Natural killer cell (primary cell): ENCODE results near the gene NEGR1. TPM values are rescaled to one million over a fixed set of nuclear protein-coding genes. Genes with fewer than 3 reads are reported as not detected.

ENCODE experiments used
- ATAC-seq, 3 donors: fragments of 150-1000 bp in 2 of 3; fragments of 200-7000 bp in 1 of 3; cut with Tn5 transposase; 1 replicate in 1 of 3; 2 replicates in 2 of 3; pipeline ENCODE4 v1.10.0; 2021; ENCODE audit warnings: mild to moderate bottlenecking in 2 of 3, moderate library complexity in 2 of 3
- DNase-seq, 2 donors: peaks; one replicate each; pipeline versions ENCODE4 v3.0.0 to v3.0.0-alpha.2; 2013 to 2021; ENCODE audit warnings: mixed read lengths in 1 of 2
- H3K27ac ChIP-seq: one replicate; pipeline ENCODE4 v1.5.1; 2013; ENCODE audit warnings: mild to moderate bottlenecking, low read length
- H3K27me3 ChIP-seq: one replicate; pipeline ENCODE4 v1.6.1; 2013; ENCODE audit warnings: low read length; ENCODE audit not compliant: control insufficient read depth, insufficient read depth
- H3K36me3 ChIP-seq: one replicate; pipeline ENCODE4 v1.6.1; 2013; ENCODE audit warnings: low read length; ENCODE audit not compliant: control insufficient read depth, insufficient read depth
- H3K4me1 ChIP-seq: one replicate; pipeline ENCODE4 v1.6.1; 2013; ENCODE audit warnings: low read length; ENCODE audit not compliant: control insufficient read depth, insufficient read depth
- H3K4me3 ChIP-seq: one replicate; pipeline ENCODE4 v1.5.1; 2013; ENCODE audit warnings: low read length
- H3K9me3 ChIP-seq: one replicate; pipeline ENCODE4 v1.6.1; 2013; ENCODE audit warnings: low read length; ENCODE audit not compliant: control insufficient read depth, insufficient read depth
- H3K27ac Mint-ChIP-seq, 2 donors: one replicate each; pipeline ENCODE4 v1.8.0; 2022; ENCODE audit warnings: mild to moderate bottlenecking in 2 of 2, mixed read lengths in 2 of 2, moderate library complexity in 1 of 2
- H3K27me3 Mint-ChIP-seq, 2 donors: one replicate each; pipeline ENCODE4 v1.8.0; 2022; ENCODE audit warnings: low read depth in 2 of 2, mixed read lengths in 2 of 2
- H3K36me3 Mint-ChIP-seq: one replicate; pipeline ENCODE4 v1.8.0; 2022; ENCODE audit warnings: mixed read lengths
- H3K4me1 Mint-ChIP-seq, 2 donors: one replicate each; pipeline ENCODE4 v1.8.0; 2022; ENCODE audit warnings: mixed read lengths in 2 of 2
- H3K4me3 Mint-ChIP-seq: one replicate; pipeline ENCODE4 v1.8.0; 2022; ENCODE audit warnings: mild to moderate bottlenecking, moderate library complexity, mixed read lengths
- H3K9me3 Mint-ChIP-seq, 2 donors: one replicate each; pipeline ENCODE4 v1.8.0; 2022; ENCODE audit warnings: mixed read lengths in 2 of 2
- CTCF ChIP-seq: fragments of 200-600 bp; IDR thresholded peaks from one replicate; pipeline ENCODE4 v1.8.0; 2022; ENCODE audit warnings: antibody characterized with exemption
- WGBS: methylation state at CpG from one replicate; pipeline ENCODE4 v1.1.7; 2013; ENCODE audit warnings: missing lambda C conversion rate; ENCODE audit not compliant: insufficient coverage; 5-methylcytosine and 5-hydroxymethylcytosine counted together
- intact Hi-C: fragments of 100-400 bp; cut with micrococcal nuclease; formaldehyde crosslinking; loops from one replicate; pipeline ENCODE4 v1.14.2; 2022
- total RNA-seq, 4 donors: library from RNA; stranded (reverse); fragments of 120-200 nt in 1 of 4; gene quantifications; one replicate each; pipeline versions ENCODE4 v1.2.3 to v1.2.4, GENCODE V29; 2013 to 2022

Gene NEGR1
- total RNA-seq, 3 donors from 2014 or later (not counting 1 experiment from before 2014, with no cell fraction given): 0.55 to 1.3 TPM; not detected in 1

DNA sequence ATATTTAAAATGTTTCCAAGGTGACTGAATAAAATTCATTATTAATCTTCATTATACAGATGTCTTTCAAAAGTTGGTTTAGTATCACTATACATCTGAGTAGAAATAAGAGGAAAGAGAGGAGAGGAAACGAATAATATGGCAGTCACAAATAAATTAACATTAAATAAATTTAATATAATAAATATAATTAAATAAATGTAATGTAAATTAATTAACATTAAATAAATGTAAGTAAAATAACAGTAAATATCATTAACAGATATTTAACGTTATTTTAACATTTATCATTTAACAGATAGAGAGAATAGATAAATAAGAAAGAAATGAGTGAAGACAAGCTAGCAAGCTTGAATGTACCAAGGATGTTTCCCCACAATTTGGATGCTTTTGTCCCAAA, 592.7 kb downstream of the NEGR1 start:
- H3K4me1 Mint-ChIP-seq: no peaks in the 10 kb centered on the region
- no peak for DNase-seq
- Histone ChIP-seq H3K36me3 (no peaks in the 10 kb centered on the region), H3K9me3 (no peaks in the 10 kb centered on the region), H3K27ac (no peak overlapping the region), H3K4me3 (no peak overlapping the region), H3K4me1 (no peaks in the 10 kb centered on the region), H3K27me3 (no peaks in the 10 kb centered on the region)
- intact Hi-C loops: no loop called here
- no peaks in the 10 kb centered on the region for H3K36me3 Mint-ChIP-seq
- H3K9me3 Mint-ChIP-seq: peaks cover 2 to 8% of the 10 kb centered on the region in 2 donors
- H3K27ac Mint-ChIP-seq: no peak overlapping the region
- no peak overlapping the region for H3K4me3 Mint-ChIP-seq
- no CpG with 5 or more reads among the region's 2 CpGs for WGBS
- no peak for ATAC-seq
- no peaks in the 10 kb centered on the region for H3K27me3 Mint-ChIP-seq
- no peak for TF ChIP-seq CTCF

DNA sequence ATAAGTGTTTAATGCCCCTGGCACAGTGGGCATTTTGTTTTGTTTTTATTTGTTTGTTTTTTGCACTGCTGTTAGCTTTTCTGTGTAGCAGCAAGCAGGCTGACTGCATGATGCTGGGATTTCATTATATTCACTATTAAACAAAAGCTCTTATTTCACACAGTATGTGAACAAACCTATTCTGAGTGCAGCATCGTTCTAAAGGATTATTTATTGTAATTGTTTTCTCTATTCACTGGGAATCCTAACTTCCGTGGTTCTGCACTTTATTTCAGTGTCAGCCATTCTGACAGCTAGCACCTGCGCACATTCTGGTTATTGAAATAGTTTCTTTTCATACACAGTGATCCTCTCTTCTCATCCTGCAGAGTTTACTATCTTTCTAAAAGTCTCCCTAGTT, 595.0 kb downstream of the NEGR1 start:
- ATAC-seq (no peak), DNase-seq (no peak)
- H3K36me3 ChIP-seq: no peaks in the 10 kb centered on the region
- Mint-ChIP-seq H3K27me3 (no peaks in the 10 kb centered on the region), H3K4me1 (no peaks in the 10 kb centered on the region), H3K27ac (no peak overlapping the region), H3K9me3 (peaks cover 4 to 8% of the 10 kb centered on the region in 2 donors), H3K36me3 (no peaks in the 10 kb centered on the region), H3K4me3 (no peak overlapping the region)
- no peaks in the 10 kb centered on the region for H3K27me3 ChIP-seq
- H3K27ac ChIP-seq: no peak overlapping the region
- no peaks in the 10 kb centered on the region for H3K4me1 ChIP-seq
- no peaks in the 10 kb centered on the region for H3K9me3 ChIP-seq
- intact Hi-C loops: no loop called here
- 86% methylated on average over 3 of the region's 3 CpGs for WGBS
- TF ChIP-seq CTCF: no peak
- no peak overlapping the region for H3K4me3 ChIP-seq

DNA sequence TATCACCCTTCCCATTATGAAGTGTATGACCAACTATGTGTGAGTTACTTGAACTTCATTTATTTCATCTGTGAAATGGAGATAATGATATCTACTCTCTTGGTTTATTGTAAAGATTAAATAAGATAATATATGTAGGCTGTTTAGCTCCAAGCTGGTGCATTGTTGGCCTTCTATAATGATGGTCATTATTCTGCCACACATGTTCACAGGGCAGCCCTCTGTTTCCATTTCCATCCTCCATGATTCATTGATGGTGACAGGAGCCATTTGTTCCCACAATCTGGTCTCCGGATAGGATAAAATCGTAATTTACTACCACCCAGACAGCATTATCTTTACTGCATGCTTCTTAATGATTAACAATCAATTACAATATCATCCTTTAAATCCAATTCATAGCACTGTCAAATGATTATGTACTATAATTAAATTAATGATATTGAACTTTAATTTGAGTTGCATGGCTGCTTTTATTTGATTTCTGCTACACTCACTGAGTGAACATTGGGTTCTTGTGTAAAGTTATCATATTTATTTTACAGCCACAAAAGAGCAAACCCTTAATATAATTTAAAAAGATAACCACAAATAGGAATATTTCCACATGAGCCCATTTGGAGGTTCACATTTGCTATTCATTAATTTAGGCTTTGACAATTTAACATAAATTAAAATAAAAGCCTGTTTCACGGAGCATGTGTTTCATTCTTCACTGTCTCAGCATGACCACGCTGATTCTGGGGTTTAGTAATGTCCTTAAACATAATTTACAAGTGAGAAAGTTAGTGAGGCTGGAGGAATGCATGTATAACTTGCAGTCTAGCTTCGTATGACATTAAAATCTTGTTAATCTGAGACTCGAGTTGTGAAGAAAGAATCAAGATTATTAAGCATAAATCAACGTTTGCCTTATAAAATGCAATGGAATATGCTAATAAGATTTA, 605.1 kb downstream of the NEGR1 start:
- H3K4me1 Mint-ChIP-seq: no peaks in the 10 kb centered on the region
- intact Hi-C loops: no loop called here
- Histone ChIP-seq H3K27ac (no peak overlapping the region), H3K36me3 (no peaks in the 10 kb centered on the region), H3K4me1 (no peaks in the 10 kb centered on the region), H3K4me3 (no peak overlapping the region), H3K9me3 (peaks cover 3% of the 10 kb centered on the region), H3K27me3 (no peaks in the 10 kb centered on the region)
- H3K36me3 Mint-ChIP-seq: no peaks in the 10 kb centered on the region
- H3K4me3 Mint-ChIP-seq: no peak overlapping the region
- peaks cover 3 to 7% of the 10 kb centered on the region in 2 donors for H3K9me3 Mint-ChIP-seq
- 79% methylated on average over 7 of the region's 7 CpGs for WGBS
- no peak for TF ChIP-seq CTCF
- no peaks in the 10 kb centered on the region for H3K27me3 Mint-ChIP-seq
- H3K27ac Mint-ChIP-seq: no peak overlapping the region
- ATAC-seq (no peak), DNase-seq (no peak)
